ENCODE data around the gene ANGPT4.
"Not testable (repeated sequence)": the region's sequence is repeated elsewhere in the genome, so short reads cannot be mapped to it uniquely, and the experiment has no call there.

ANGPT4 gene

DNA sequence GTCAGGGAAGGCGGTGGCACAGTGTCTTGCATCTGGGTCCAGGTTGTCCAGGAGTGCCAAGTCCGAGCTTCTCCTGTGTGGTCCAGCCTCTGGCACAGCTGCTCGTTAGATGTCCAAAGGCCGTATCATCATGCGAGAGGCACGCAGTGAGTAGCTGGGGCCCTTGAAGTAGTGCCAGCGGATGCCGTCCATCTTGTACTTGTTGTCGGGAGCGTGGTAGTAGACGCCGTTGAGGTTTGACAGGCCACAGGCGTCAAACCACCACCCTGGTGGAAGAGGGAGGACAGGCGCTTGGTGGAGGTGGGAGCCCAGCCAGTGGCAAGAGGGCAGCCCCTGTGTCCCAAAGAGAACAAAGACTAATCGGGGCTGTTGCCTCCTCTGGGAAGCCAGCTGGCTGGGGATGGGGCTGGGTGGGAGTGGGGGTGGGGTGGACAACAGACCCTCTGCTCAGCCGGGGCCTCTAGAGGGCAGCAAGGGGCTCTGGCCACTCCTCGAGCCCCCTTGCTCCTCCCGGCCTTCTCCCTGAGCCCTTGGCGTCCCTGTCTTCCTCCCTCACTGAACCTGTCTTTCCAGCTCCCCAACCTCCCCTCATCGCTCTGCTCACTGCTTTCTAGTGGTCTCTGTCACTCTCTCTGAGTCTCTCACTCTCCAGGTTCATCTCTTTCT is 43.1 kb downstream of the ANGPT4 start:
- no peak for DNase-seq

DNA sequence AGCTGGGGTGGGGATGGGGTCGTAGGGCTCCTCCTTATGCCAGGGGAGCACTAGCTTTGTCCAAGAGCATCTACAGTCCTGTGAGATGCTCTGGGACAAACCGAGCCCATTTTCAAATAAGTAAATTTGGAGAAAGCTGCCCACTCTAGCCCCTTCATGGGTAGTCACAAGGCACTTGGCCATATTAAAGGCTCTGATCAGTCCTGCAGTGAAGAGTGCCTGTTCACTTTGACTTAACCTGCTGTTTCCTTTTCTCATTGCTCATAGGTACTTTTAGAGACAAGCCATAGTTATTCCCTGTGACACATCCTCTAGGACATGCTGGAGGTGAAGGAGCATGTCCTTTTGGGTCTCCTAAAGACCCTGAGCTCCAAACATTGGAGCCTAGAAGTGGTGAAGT is 44.2 kb downstream of the ANGPT4 start:
- no peak for DNase-seq

DNA sequence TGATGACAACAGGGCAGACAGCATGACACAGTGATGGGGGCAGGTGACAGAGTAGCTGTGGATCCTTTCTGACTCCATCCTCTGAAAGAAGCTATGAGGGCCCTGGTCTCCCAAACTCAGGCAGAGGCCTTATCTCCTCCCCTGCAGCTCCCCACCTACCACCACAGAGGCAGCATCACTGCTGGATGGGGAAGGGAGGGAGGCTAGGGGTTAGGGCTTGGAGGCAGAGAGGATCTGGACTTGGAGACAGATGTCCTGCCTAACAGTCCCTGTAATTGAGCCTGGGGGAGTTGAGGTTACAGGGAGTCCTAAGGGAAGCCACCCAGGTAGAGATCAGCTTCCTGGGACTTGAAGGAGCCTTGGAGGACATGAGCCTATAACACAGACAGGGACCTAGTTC is 44.7 kb downstream of the ANGPT4 start:
- DNase-seq: no peak

DNA sequence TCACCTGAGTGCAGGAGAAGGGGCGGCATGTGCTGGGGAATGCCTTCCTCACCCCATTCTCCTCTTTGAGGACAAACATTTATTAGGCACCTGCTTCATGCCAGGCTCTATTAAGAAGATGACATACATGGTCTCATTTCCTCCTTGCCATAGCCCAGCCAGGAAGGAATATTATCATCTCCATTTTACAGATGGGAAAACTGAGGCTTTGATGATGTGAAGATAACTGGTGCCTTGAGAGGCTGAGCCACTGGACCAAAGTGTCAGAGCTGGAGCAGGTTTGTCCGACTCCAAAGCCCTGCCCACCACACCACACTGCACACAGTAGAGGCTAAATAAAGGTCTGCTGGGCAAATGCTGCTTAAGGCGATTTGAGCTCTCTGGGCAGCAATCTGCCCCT is 45.4 kb downstream of the ANGPT4 start:
- no peak for DNase-seq

DNA sequence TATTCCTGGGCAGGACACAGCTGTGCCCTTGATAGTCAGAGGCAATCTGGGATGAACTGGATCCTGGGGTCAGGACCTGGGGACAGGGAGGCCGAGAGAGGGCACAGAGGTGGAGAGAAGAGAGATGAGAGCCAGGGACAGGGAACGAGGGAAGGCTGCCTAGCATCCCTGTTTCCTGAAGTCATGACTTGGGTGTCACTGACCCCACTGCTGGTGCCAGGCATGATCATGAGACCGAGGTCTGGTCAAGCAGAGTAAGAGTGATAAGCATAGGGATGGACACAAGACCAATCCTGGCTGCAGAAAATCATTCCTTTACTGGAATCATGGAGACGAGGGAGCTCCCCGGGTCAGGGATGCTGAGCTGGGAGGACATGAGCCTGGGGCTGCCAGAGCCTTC is 46.5 kb downstream of the ANGPT4 start:
- no peak for DNase-seq

DNA sequence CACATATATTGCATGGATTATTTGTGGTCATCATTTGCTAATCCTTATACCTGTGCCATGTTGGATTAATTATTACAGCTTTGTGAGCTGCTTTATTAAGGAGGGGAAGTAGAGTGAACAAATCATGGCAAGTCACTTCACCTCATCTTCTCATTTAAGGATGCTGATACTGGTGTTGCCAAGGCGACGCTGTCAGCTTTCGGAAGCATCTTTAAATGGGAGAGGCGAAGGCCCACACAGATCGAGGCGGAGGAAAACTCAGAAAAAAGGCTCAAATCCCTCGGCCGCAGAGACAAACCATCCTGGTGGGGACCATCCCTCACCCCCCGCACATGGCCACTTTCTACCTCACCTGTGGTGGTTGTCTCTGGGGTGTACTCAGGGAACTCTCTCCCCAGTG is 47.9 kb downstream of the ANGPT4 start:
- no peak for DNase-seq

DNA sequence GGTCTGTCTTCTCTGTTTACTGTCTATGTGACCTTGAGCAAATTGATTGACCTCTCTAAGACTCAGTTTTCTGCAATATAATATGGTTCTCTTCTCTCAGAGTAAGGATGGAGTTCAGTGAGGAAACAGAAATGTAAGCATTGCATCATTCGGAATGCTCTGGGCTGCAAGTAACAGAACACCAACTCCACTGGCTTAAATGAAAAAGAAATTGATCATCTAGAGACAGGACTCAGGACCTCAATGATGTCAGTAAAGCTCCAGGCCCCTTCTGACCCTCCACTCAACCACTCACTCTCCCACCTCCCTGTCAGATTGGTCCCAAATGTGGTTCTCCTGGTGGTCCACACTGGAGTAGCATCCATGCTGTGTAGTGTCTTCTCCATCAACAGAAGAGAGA is 50.7 kb downstream of the ANGPT4 start:
- no peak for DNase-seq

DNA sequence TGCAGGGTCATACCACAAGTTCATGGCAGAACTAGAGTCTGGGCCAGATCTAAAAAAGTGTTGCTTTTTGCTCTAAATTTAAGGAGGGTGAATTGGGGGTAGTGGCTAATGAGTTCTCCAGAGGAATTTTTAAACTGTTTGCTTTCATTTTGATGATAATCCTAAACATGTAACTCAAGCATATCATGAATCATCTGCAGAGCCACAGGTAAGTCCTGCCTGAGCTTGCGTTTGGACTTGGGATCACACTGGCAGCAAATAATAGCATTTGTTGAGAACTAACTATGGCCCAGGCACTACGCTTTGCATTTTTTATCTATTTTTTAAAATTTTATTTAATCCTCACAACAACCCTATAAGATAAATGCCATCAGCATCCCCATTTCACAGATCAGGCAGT is 55.2 kb downstream of the ANGPT4 start:
- DNase-seq: no peak

DNA sequence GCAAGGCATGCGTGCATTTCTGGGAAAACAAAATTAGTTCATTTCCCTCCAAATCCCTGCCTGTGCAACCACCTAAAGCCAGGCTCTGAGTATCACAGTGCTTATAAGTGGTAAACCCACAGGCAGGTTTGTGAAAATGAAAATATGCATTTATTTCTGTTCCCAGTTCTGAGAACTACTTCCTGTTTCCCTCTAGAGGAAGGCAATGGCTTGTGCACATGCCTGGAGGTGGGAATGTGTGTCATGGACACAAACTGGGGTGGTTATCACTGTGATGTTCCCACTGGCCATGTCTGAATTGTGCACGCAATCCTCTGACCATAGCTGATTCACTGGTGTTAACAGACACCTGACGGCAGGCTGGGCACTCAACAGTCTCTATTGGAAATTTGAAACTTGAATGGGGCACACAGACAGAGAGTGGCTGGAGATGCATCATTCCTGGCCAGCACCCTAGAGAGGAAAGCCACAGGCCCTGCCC is 56.3 kb downstream of the ANGPT4 start:
- DNase-seq: peak; percentile 56 to 65 (median 57)

DNA sequence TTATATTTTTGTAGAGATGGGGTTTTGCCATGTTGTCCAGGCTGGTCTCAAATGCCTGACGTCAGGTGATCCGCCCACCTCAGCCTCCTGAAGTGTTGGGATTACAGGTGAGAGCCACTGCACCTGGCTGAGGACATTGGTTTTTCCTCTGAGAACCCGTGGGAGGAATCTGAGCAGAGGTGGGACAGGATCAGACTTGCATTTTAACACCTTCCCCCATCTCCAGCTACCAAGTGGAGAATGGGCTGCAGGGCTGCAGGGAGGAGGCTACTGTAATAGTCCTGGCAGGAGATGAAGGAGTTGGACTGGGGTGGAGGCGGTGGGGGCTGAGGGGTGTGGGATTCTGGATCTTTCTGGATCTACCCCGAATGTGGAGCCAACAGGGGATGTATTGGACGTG is 58.1 kb downstream of the ANGPT4 start:
- no peak for DNase-seq

DNA sequence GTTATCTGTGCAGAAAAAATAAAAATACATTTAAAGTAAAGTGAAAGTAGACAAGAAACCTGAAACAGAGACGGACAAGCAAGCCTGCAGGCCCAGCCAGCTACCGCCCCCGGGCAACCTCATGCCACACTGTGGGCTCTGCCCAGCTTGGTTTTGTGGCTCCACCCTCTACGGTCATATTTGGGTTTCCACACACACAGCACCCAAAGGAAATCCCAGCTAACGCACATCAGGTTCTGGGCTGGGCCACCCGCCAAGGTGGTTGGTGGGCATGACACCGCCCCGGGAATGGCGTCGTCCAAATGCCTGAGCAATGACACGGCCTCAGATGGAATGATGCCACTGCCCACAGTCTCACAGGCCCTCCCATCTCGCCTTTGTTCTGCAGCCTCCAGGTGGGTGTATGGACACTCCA is 59.8 kb downstream of the ANGPT4 start:
- peak; percentile 35 to 59 (median 39) for DNase-seq

DNA sequence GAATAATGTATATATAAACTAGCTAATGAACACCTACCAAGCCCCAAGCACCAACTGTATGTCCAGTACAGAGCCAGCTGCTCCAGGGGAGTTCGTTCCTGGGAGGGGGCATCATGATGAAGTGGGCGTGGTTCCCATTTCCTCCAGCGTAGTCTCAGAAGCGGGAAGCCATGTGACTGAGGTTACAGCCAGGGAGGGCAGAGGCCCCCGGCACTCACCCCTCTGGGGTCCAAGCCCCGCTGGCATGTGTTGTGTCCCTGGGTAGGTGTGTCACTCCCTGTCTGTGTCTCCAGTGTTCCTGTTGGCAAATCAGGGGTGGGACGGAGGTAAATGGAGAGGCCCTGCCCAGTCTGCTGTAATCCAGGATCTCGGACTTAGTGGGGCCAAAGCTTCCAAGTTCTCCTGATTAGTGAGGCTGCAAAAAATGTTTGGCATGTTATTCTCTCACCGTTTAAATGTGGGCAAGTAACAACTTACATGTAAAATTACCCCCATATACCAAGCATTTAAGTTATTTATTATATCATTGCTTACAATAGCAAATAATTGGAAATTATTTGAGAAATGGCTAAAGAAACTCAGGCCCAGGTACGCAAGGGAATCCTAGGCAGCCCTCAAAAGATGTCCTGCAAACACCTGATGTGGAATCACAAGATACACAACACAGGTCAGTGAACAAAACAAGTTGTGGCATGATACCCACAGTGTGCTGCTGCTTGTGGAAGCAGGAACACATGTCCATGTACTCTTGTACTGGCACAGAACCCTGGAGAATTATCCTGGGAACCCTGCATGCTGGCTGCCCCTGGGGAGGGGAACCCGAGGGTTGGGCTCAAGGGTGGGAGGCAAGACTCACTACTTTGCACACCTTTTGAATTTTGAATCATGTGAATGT is 60.4 kb downstream of the ANGPT4 start:
- DNase-seq: no peak

DNA sequence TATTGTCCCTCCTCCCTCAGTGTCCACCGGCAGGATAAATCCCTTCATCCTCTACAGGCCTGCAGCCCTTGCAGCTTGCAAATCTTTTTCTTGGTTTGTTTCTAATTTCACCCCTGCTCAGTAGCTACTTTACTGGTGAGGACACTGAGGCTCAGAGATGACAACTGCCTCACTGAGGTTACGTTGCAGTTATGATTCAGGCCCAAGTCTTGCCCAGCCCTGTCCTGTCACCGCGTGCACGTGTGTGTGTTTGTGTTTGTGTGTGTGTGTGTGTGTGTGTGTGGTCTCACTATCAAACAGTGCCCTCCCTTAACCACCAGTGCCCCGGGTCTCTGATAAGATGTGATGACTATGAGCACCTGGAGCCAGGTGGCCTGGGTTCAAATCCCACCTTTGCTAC is 61.5 kb downstream of the ANGPT4 start:
- DNase-seq: no peak

DNA sequence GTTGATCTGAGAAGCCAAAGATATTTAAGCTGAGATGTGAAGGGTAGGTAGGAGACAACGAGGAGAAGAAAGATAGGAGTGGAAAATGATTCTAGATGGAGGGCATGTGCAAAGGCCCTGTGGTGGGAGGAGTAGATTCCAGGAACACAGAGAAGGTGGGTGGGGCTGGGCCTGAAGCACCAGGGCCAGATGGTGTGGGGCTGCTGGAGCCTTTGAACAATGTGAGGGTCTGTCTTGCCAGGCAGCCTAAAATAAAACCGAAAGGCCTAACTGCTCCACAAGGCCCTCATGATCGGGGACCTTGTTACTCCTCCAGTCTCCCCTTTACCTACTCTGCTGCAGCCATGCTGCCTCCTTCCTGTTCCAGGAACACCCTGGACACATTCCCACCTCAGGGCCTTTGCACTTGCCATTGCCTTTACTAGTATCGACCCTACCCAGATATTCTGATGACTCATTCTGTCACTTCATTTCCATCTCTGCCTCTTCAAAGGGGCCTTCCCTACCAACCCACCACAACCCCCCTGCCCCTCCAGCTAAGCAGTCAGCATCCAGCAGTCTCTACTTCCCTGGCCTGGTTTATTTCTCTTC is 62.6 kb downstream of the ANGPT4 start:
- DNase-seq: no peak

DNA sequence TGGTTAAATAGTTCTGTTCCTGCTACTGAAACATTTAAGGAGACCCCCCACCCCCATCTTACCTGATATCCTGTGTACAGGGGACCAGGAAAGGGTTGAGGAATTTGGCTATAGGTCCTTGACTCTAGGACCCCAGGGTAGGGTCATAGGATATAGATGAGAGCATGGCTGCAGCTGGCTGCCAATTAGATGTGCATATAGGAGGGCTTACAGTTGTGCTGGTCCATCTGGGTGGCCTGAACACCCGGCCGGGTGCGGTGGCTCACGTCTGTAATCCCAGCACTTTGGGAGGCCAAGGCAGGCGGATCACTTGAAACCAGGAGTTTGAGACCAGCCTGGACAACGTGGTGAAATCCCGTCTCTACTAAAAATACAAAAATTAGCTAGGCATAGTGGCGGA is 67.4 kb downstream of the ANGPT4 start:
- DNase-seq: not testable (repeated sequence)

DNA sequence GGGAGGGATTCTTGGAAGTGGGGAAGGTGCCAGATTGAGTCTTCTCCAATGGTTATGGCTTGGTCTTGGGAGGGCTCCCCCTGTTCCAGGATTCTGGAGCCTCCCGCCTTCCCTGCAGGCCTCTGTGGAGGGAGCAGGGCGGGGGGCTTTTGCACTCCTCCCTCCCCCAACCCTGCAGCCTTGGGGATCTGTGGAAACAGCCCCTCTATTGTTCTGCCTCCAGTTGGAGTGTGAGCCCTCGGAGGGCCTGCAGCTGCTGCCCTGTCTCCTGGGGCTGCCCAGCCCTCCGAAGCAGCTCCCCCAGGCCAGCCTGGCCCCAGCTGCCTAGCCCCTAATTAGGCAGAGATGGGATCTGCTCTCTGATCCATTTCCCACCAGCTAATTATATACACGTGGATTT is 67.9 kb downstream of the ANGPT4 start:
- DNase-seq: no peak

DNA sequence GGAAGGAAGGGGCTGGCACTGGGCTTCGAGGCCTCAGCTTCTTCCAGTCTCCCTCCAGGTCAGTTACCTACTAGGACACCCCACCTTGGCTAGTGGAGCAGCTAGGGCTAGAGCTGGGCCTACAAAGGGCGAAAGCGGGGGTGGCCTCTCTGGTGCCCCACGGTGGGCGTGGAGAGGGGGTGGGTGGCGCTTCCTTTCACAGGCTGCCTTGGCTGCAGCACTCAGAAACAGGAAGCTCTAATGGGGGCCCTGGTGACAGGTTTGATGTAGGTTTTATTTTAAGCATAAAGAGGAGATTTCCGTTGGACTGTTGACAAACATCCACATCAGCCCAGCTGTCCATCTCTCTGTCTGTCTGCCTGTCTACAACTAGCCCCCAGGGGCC is 69.2 kb downstream of the ANGPT4 start:
- peak; percentile 64 to 73 (median 68) for DNase-seq

DNA sequence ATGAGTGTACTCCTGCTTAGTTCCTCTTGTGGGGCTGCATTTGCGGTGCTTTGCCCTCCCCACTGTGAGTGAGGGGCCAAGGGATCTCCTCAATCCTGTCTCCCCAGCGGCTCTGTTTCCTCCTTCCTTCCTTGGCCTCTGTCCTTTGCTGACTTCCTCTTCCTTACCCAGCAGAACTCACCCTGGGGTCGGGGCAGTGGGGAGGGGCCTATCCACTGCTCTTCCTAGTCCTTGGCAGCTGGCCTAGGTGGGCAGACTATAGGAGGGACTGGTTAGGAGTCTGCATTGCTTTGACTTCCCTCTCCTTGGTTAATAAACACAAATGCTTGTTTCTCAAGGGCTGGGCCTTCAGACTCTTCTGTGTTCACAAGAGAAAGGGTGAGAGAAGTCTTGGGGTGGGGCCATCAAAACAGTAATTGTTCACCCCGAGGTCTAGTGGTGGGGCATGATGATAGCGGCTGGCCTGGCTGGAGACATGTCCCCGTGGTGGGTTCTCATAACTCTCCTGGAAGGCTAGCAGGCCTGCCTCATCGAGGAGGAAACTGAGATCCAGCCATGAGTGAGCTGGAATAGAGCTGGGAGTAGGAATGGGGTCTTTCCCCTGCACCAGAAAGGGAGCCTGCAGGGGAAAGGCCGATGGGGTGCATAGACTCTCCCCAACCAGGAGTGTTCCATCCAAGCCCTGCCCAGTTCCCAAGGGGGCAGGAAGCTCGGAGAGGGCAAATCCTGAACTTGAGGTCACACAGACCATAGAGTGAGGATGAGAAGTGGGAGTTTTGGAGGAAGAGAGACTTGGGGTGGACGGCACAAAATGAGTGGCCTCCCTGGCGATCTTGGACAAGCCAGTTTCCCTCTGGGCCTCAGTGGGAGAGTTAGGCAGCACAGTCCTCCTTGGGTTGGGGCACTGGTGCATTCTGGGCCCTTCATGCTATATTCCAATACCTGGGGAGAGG is 69.9 kb downstream of the ANGPT4 start:
- peak; percentile 40 to 46 (median 40) for DNase-seq

DNA sequence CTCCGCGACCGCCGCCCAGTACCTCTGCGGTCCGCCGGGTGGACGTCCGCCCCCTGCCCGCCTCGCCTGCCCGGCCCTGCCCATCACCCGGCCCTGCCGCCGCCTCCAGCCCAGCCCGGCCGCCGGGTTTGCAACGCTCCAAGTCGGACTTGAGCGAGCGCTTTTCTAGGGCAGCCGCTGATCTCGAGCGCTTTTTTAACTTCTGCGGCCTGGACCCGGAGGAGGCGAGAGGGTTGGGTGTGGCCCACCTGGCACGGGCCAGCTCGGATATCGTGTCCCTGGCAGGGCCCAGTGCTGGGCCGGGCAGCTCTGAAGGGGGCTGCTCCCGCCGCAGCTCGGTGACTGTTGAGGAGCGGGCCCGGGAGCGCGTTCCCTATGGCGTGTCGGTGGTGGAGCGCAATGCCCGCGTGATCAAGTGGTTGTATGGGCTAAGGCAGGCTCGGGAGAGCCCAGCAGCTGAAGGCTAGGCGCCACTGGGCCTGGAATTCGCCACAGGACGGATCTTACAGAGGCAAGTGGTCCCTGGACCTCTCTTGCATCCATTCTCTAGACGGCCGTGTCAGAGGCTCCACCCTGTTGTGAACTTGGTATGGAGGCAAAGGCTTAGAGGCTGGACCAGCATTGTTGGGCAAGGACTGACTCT is 70.8 kb downstream of the ANGPT4 start:
- DNase-seq: peak in 1 of 3 donors; percentile 26

DNA sequence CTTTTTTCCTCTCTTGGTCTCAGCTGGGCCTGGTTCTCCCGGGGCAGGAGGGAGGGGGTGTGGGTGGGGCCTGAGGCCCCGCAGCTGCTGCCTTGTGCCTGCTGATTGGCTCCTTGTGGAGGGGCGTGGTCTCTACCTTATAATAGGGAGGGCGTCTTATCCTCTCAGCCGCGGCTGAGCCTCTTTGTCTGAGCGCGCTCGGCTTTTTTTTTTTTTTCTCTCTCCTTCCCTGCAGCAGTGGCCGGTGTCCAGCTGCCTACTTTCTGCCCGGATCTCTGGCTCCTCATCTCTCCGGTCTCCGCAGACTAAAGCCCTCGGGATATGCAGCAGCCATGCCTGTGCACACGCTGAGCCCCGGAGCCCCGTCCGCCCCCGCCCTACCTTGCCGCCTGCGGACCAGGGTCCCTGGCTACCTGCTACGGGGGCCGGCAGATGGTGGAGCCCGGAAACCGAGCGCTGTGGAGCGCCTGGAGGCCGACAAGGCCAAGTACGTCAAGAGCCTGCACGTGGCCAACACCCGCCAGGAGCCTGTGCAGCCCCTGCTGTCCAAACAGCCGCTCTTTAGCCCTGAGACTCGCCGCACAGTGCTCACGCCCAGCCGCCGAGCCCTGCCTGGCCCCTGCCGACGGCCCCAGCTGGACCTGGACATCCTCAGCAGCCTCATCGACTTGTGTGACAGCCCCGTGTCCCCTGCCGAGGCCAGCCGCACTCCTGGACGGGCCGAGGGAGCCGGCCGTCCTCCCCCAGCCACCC is 71.5 kb downstream of the ANGPT4 start:
- DNase-seq: peak; percentile 60 to 78 (median 63)

DNA sequence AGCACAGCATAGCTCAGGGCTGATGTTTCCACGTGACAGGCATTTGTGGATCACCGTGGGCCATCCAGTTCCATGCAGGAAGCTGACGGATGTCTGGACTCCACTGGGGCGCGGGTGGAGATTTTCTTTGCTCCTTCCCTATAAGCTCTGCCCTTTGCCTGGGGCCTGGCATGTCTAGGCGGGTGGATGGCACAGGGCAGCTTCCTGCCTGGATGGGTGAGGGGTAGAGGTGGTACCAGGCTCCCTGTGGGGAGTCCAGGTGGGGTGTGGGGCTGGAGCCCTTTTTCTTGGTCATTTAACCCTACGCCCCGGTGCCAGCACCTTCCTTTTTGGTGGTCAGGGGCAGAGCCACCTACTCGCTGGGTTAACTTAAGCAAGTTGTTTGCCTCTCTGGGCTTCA is 72.2 kb downstream of the ANGPT4 start:
- no peak for DNase-seq
